Panc1 (cell line): Measurements from ENCODE around the gene UBR2. TPM values are rescaled to one million over a fixed set of nuclear protein-coding genes. Genes with fewer than 3 reads are reported as not detected.

Source experiments
- ATAC-seq: fragments of 200-7000 bp; cut with Tn5 transposase; 2 replicates; pipeline ENCODE4 v1.9.1; 2020; ENCODE audit warnings: mild to moderate bottlenecking, moderate library complexity
- BruUV-seq: library from RNA; stranded (reverse); fragments of 400-500 nt; replicated peaks from 2 replicates; lab custom pipeline; 2021; lab: Mats Ljungman, UMichigan
- CTCF ChIA-PET: fragments of 300-600 bp; sonication (Branson Sonifier 250); formaldehyde crosslinking; loops from one replicate; lab custom pipeline; 2022; ENCODE audit warnings: antibody characterized with exemption; lab: Charles Lee
- POLR2A ChIA-PET: fragments of 300-600 bp; sonication (Branson Sonifier 250); formaldehyde crosslinking; loops from one replicate; lab custom pipeline; 2022; ENCODE audit warnings: antibody characterized with exemption; lab: Charles Lee
- DNase-seq: peaks from one replicate; pipeline ENCODE4 v3.0.0-alpha.2; 2010; ENCODE audit warnings: low read depth, low spot score
- H3K27ac ChIP-seq: 2 replicates; pipeline ENCODE4 v1.5.1; 2011; ENCODE audit warnings: mild to moderate bottlenecking, low read length, inconsistent platforms
- H3K27me3 ChIP-seq: fragments of 200-500 bp; sonication (Bioruptor generic); 2 replicates; pipeline ENCODE4 v1.6.0; 2014; ENCODE audit warnings: low read length, inconsistent platforms; ENCODE audit not compliant: control insufficient read depth, insufficient read depth
- H3K36me3 ChIP-seq: fragments of 200-500 bp; sonication (Bioruptor generic); 2 replicates; pipeline ENCODE4 v1.5.1; 2014; ENCODE audit warnings: inconsistent platforms, mild to moderate bottlenecking, low read length, moderate library complexity; ENCODE audit not compliant: control insufficient read depth, insufficient read depth
- H3K4me1 ChIP-seq: 2 replicates; pipeline ENCODE4 v1.5.1; 2011; ENCODE audit warnings: inconsistent platforms, mild to moderate bottlenecking, low read length, moderate library complexity; ENCODE audit not compliant: control insufficient read depth, insufficient read depth
- H3K4me3 ChIP-seq, 2 experiments: 2 replicates each; pipeline ENCODE4 v1.5.1; 2011 to 2012; ENCODE audit warnings: low read depth in 2 of 2, low read length in 2 of 2, mild to moderate bottlenecking in 2 of 2, inconsistent platforms in 1 of 2, moderate library complexity in 1 of 2
- H3K9me3 ChIP-seq: fragments of 200-500 bp; sonication (Bioruptor generic); 2 replicates; pipeline ENCODE4 v1.5.1; 2014; ENCODE audit warnings: low read depth, mild to moderate bottlenecking, inconsistent platforms, low read length, moderate library complexity; ENCODE audit not compliant: control insufficient read depth, insufficient read depth
- POLR2AphosphoS5 ChIP-seq: IDR thresholded peaks from 2 replicates; pipeline ENCODE4 v1.6.1; 2012; ENCODE audit warnings: mild to moderate bottlenecking, low read depth, low read length, moderate library complexity
- SIN3A ChIP-seq: IDR thresholded peaks from 2 replicates; pipeline ENCODE4 v1.6.1; 2012; ENCODE audit warnings: low read depth, mild to moderate bottlenecking, low read length, moderate library complexity, borderline replicate concordance; ENCODE audit not compliant: insufficient read depth
- TCF7L2 ChIP-seq: IDR thresholded peaks from 2 replicates; pipeline ENCODE4 v1.6.1; 2011; ENCODE audit warnings: mild to moderate bottlenecking, low read depth, low read length, inconsistent platforms
- in situ Hi-C: cut with HindIII; loops from 2 replicates; pipeline ENCODE4 v1.10.0; 2016; ENCODE audit warnings: low sequenced_read_pairs, low pct_unique_long_range_greater_than_20kb
- intact Hi-C: fragments of 100-400 bp; cut with micrococcal nuclease; formaldehyde crosslinking; loops from one replicate; pipeline ENCODE4 v1.10.0; 2022; ENCODE audit not compliant: unreplicated experiment
- total RNA-seq: library from RNA; stranded (reverse); gene quantifications from one replicate; pipeline ENCODE4 v1.2.1, GENCODE V29; 2021; ENCODE audit not compliant: unreplicated experiment
- TF ChIP-seq, protein P1 (sequence below), 2 experiments: IDR thresholded peaks; 2 replicates each; pipeline ENCODE4 v1.6.1; 2011 to 2012; ENCODE audit warnings: low read depth in 2 of 2, control low read depth in 1 of 2, low read length in 1 of 2, mild to moderate bottlenecking in 1 of 2, moderate library complexity in 1 of 2; ENCODE audit not compliant: insufficient read depth in 1 of 2
- TF ChIP-seq, protein P2 (sequence below): fragments of 450-650 bp; IDR thresholded peaks from 2 replicates; pipeline ENCODE4 v1.5.1; 2017; ENCODE audit warnings: mild to moderate bottlenecking

The UBR2 gene
- total RNA-seq, 1 experiment from 2014 or later = 19.1 TPM

DNA sequence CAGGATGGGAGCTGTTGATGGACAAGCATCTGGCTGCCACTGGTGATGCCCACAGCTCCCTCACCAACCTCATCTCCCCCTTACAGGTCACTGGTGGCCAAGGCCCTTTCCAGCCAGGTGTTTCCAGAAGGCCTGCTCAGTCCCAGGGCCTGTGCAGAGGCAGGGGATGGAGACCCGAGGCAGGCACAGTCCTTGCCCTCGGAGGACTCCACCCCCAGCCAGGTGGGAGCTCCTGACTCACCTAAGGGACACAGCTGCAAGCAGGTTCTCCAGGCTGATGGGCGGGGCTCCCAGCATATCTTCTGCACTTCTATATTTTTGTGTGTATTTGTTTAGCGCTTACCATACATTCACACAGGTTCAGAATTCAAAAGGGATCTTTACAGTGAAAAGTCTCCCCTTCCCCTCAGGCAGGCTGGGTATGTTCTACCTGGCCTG is 141.1 kb downstream of the UBR2 start:
- Histone ChIP-seq H3K4me1 (no peaks in the 10 kb centered on the region), H3K9me3 (no peaks in the 10 kb centered on the region), H3K36me3 (no peaks in the 10 kb centered on the region), H3K27me3 (no peaks in the 10 kb centered on the region), H3K4me3 (no peak overlapping the region), H3K27ac (no peak overlapping the region)
- ATAC-seq (no peak), DNase-seq (no peak)
- ChIA-PET POLR2A (no interaction called here), CTCF (interaction anchor here (0.6 kb wide), 1 partner anchor 32 kb away, joined by 5 read pairs; no protein-coding TSS in a partner anchor)
- BruUV-seq = no TSS peak
- intact Hi-C loops (no loop called here), in situ Hi-C loops (no loop called here)
- no peak for TF ChIP-seq SIN3A
- no peak for TF ChIP-seq TCF7L2
- TF ChIP-seq, protein P1, sequence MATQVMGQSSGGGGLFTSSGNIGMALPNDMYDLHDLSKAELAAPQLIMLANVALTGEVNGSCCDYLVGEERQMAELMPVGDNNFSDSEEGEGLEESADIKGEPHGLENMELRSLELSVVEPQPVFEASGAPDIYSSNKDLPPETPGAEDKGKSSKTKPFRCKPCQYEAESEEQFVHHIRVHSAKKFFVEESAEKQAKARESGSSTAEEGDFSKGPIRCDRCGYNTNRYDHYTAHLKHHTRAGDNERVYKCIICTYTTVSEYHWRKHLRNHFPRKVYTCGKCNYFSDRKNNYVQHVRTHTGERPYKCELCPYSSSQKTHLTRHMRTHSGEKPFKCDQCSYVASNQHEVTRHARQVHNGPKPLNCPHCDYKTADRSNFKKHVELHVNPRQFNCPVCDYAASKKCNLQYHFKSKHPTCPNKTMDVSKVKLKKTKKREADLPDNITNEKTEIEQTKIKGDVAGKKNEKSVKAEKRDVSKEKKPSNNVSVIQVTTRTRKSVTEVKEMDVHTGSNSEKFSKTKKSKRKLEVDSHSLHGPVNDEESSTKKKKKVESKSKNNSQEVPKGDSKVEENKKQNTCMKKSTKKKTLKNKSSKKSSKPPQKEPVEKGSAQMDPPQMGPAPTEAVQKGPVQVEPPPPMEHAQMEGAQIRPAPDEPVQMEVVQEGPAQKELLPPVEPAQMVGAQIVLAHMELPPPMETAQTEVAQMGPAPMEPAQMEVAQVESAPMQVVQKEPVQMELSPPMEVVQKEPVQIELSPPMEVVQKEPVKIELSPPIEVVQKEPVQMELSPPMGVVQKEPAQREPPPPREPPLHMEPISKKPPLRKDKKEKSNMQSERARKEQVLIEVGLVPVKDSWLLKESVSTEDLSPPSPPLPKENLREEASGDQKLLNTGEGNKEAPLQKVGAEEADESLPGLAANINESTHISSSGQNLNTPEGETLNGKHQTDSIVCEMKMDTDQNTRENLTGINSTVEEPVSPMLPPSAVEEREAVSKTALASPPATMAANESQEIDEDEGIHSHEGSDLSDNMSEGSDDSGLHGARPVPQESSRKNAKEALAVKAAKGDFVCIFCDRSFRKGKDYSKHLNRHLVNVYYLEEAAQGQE (IDR thresholded peaks at IDR 0.05; ENCODE audit: insufficient read depth in 1 of 2, low read depth in 2 of 2, low read length in 1 of 2) = no peak
- no peak for TF ChIP-seq POLR2AphosphoS5
- TF ChIP-seq, protein P2, sequence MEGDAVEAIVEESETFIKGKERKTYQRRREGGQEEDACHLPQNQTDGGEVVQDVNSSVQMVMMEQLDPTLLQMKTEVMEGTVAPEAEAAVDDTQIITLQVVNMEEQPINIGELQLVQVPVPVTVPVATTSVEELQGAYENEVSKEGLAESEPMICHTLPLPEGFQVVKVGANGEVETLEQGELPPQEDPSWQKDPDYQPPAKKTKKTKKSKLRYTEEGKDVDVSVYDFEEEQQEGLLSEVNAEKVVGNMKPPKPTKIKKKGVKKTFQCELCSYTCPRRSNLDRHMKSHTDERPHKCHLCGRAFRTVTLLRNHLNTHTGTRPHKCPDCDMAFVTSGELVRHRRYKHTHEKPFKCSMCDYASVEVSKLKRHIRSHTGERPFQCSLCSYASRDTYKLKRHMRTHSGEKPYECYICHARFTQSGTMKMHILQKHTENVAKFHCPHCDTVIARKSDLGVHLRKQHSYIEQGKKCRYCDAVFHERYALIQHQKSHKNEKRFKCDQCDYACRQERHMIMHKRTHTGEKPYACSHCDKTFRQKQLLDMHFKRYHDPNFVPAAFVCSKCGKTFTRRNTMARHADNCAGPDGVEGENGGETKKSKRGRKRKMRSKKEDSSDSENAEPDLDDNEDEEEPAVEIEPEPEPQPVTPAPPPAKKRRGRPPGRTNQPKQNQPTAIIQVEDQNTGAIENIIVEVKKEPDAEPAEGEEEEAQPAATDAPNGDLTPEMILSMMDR = no peak

GRCh38 chr6:42707595-42707994 is 143.8 kb downstream of the UBR2 start:
- DNase-seq = no peak
- no TSS peak for BruUV-seq
- ChIA-PET CTCF (no interaction called here), POLR2A (no interaction called here)
- H3K9me3 ChIP-seq = no peaks in the 10 kb centered on the region
- in situ Hi-C loops = no loop called here
- H3K27ac ChIP-seq = no peak overlapping the region
- no peak overlapping the region for H3K4me3 ChIP-seq
- no peaks in the 10 kb centered on the region for H3K27me3 ChIP-seq
- TF ChIP-seq, protein P1 (IDR thresholded peaks at IDR 0.05; ENCODE audit: insufficient read depth in 1 of 2, low read depth in 2 of 2, low read length in 1 of 2) = no peak
- TF ChIP-seq POLR2AphosphoS5 (no peak), SIN3A (no peak), TCF7L2 (no peak)
- TF ChIP-seq, protein P2 = no peak
- intact Hi-C loops = no loop called here
- no peak for ATAC-seq
- H3K36me3 ChIP-seq = no peaks in the 10 kb centered on the region
- no peaks in the 10 kb centered on the region for H3K4me1 ChIP-seq
